GM13976 (cell line): ENCODE results near the gene ADD3.
"Not testable (repeated sequence)": the region's sequence is repeated elsewhere in the genome, so short reads cannot be mapped to it uniquely, and the experiment has no call there.

Source experiments
- DNase-seq: peaks from one replicate; pipeline ENCODE4 v3.0.0; 2012; ENCODE audit warnings: low spot score
- in situ Hi-C: fragments of 300-500 bp; cut with MboI; formaldehyde crosslinking; loops from one replicate; pipeline ENCODE4 v1.12.0; 2022; ENCODE audit warnings: low sequenced_read_pairs, mixed read lengths, inconsistent platforms; ENCODE audit not compliant: unreplicated experiment
- TF ChIP-seq, protein P1 (sequence below): IDR thresholded peaks from 2 replicates; pipeline ENCODE4 v1.5.1; 2012; ENCODE audit warnings: borderline replicate concordance, mild to moderate bottlenecking; ENCODE audit not compliant: insufficient read depth; ENCODE audit errors: extremely low read depth, missing control alignments, control extremely low read depth

ADD3 gene

DNA sequence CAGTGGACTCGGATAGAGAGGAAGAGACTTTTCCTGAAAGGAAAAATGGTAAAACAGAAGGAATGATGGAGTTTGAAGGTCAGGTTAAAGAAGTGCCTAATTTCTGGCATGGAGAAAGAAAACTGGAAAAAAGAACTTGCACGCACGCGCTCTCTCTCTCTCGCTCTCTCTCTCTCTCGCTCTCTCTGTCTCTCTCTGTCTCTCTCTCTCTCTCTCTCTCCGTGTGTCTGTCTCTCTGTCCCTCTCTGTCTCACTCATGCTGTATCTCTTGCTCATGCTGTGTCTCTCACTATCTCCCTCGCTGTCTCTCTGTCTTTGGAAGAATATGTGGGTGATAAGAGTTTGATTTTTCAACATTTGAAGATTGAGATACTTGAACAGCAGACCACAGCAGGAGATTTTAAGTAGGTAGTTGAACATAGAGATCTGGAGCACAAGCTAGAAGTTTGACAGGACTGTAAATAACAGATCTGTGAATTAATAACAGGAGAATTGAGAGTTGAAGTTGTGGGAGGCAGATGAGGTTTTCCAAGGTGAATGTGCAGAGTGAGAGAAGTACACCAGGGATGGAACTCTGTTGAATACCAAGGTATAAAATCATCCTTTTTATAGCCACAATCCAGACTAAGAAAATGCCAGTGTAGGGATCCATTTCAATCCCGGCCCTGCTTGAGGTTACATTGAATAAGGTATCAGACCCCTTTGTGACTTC is 33.1 kb downstream of the ADD3 start:
- TF ChIP-seq, protein P1, sequence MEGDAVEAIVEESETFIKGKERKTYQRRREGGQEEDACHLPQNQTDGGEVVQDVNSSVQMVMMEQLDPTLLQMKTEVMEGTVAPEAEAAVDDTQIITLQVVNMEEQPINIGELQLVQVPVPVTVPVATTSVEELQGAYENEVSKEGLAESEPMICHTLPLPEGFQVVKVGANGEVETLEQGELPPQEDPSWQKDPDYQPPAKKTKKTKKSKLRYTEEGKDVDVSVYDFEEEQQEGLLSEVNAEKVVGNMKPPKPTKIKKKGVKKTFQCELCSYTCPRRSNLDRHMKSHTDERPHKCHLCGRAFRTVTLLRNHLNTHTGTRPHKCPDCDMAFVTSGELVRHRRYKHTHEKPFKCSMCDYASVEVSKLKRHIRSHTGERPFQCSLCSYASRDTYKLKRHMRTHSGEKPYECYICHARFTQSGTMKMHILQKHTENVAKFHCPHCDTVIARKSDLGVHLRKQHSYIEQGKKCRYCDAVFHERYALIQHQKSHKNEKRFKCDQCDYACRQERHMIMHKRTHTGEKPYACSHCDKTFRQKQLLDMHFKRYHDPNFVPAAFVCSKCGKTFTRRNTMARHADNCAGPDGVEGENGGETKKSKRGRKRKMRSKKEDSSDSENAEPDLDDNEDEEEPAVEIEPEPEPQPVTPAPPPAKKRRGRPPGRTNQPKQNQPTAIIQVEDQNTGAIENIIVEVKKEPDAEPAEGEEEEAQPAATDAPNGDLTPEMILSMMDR = no peak
- in situ Hi-C loops = no loop called here
- no peak for DNase-seq

DNA sequence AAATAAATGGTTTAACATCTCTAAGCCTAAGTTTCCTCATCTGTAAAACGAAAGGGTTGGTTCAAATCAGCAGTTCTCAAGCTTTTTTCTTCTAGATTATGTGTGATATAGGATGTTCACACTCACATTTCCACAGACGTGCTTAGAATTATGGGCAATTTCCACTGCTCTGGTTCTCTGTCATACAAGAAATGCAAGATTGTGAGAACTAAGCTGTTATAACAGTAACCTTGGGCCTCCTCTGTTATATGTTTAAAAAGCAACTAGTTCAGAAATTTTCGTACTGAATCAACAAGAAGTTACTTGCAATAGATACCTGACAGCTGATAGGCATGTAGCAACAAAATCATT is 33.7 kb downstream of the ADD3 start:
- no peak for DNase-seq
- TF ChIP-seq, protein P1 = no peak
- in situ Hi-C loops = no loop called here

DNA sequence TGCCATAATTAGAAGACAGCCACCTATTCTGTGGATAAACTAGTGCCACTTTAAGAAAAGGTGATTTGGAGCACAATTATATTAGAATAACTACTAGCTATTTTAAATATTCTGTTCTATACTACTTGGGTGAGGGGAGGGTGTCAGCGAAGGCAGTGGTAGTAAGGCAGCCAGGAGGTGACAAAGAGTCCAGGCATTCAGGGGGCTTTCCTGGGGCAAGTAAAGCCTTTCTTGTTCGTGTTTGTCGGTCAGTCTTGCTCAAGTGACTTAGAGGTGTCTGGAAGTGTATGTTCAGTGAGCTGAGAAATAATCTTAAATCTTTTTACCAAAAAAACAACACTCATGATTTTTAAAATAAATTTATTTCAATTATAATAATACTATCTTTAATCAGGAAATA is 34.4 kb downstream of the ADD3 start:
- TF ChIP-seq, protein P1 = no peak
- no peak for DNase-seq
- in situ Hi-C loops = no loop called here

DNA sequence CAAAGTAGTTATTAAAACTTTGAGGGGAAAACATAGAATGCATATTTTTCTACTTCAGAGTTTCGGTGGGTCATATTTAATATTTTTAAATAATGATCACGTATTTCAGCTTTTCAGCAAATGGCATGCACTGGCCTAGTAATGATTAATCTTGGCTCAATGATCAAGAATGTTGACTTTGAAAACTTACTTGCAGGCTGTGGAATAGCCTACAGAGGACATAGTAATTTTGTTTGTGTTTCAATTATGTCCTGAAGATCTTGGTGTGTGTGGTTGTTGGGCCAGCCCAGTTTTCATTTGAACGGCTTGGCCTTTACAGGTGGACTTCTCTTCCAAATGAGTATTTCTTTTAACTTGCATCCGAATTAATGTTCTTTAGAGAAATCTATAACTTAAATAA is 35.1 kb downstream of the ADD3 start:
- in situ Hi-C loops = no loop called here
- TF ChIP-seq, protein P1 = no peak
- no peak for DNase-seq

DNA sequence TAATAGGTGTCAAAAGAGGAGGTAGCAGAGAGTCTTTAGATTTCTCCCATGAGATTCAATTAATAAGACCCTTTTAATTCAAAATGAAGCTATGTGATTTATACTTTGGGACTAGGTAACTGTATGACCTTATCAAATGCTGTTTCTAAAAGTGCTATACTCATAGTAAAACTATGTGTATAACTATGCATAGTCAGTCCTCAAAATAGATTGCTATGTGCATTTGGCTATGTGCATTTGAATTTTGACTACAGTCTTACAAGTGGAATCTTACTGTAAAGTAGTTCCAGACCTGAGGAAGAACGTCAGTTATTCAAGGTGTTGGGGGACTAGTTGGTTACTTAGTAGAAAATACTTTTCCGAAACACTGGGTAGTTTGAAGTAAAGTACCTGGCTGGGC is 36.9 kb downstream of the ADD3 start:
- TF ChIP-seq, protein P1 = no peak
- no peak for DNase-seq
- in situ Hi-C loops = no loop called here

DNA sequence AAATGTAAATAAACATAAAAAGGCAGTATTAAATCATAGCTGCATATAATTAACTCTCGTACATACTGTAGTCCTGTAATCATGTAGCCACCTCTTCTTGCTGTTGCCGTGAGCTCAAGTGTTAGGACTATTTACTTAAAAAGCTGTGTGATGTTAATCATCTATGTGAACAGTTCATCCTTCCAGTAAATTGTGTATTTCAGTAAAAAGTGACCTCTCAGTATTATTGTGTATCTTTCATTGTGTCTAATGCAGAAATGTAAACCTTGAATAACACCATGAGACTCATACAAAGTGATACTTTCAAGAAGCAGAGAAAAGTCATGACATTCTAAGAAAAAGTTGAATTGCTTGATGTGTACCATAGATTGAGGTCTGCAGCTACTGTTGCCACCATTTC is 38.0 kb downstream of the ADD3 start:
- in situ Hi-C loops = no loop called here
- TF ChIP-seq, protein P1 = no peak
- no peak for DNase-seq

DNA sequence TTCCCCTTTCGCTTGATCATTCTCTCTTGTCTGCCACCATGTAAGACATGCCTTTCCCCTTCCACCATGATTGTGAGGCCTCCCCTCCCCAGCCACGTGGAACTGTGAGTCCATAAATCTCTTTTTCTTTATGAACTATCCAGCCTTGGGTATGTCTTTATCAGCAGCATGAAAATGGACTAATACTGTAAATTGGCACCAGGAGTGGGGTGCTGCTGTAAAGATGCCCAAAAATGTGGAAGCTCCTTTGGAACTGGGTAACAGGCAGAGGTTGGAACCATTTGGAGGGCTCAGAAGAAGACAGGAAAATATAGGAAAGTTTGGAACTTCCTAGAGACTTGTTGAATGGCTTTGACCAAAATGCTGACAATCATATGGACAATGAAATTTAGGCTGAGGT is 40.4 kb downstream of the ADD3 start:
- in situ Hi-C loops, DNase-seq: not testable (repeated sequence)
